ENCODE results near the gene POTEH.
"Not testable (repeated sequence)": the region's sequence is repeated elsewhere in the genome, so short reads cannot be mapped to it uniquely, and the experiment has no call there.

GRCh38 chr22:15761151-15761777 is 71.4 kb downstream of the POTEH start:
- TF ChIP-seq POLR2A, CTCF (IDR thresholded peaks at IDR 0.05): not testable (repeated sequence)
